Renal cortical epithelial cell (primary cell): ENCODE results near the gene MSH4. TPM values are rescaled to one million over a fixed set of nuclear protein-coding genes. Genes with fewer than 3 reads are reported as not detected.
"Not testable (repeated sequence)": the region's sequence is repeated elsewhere in the genome, so short reads cannot be mapped to it uniquely, and the experiment has no call there.

Experiments used
- DNase-seq: peaks from one replicate; pipeline ENCODE4 v3.0.0-alpha.2; 2011; ENCODE audit warnings: low read depth
- total RNA-seq: library from RNA; depleted of rRNA; stranded (reverse); fragments of >200 nt; gene quantifications from 2 replicates; pipeline ENCODE4 v1.2.3, GENCODE V29; 2014

The MSH4 gene
- 0.17 and 0.75 TPM in 2 replicates for total RNA-seq

GRCh38 chr1:75796376-75797272, at the start of gene MSH4:
TSS of gene MSH4 (plus strand) at chr1:75796882. CDS start at chr1:75796986, 104 bp downstream.
- no peak for DNase-seq

DNA sequence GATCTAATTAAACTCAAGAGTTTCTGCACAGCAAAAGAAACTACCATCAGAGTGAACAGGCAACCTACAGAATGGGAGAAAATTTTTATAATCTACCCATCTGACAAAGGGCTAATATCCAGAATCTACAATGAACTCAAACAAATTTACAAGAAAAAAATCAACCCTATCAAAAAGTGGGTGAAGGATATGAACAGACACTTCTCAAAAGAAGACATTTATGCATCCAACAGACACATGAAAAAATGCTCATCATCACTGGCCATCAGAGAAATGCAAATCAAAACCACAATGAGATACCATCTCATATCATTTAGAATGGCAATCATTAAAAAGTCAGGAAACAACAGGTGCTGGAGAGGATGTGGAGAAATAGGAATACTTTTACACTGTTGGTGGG, 39.5 kb upstream of the MSH4 start:
- not testable (repeated sequence) for DNase-seq

- DNase-seq, result not testable (repeated sequence)
These were observed 38.1 kb upstream of the MSH4 start for GRCh38 chr1:75758543-75758942.

GRCh38 chr1:75764057-75764655, 32.5 kb upstream of the MSH4 start:
- no peak for DNase-seq

GRCh38 chr1:75765697-75766355, 30.9 kb upstream of the MSH4 start:
- DNase-seq, result peak; percentile 66

GRCh38 chr1:75768016-75768415, 28.7 kb upstream of the MSH4 start:
- DNase-seq, result peak; percentile 18

DNA sequence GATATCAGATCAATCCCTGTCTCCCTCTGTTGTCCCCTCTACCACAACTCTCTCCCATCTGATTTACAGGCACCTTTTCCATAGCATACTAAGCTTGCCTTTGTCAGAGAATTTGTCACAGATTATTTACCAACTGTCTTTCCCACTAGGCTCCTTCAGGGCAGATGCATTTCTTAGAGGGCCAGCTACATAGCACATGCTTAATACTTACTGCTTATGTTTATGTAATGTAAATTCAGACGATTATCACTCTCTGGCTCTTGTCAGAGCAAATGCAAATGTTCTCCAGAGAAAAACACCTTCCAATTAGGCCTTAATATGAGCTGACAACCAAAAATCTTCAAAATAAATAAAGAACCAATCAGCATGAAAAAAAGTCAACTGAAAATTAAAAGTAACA, 25.9 kb upstream of the MSH4 start:
- no peak for DNase-seq

- no peak for DNase-seq
These were observed 24.7 kb upstream of the MSH4 start for GRCh38 chr1:75771978-75772377.

GRCh38 chr1:75777812-75778211, 18.9 kb upstream of the MSH4 start:
- DNase-seq, result not testable (repeated sequence)

DNA sequence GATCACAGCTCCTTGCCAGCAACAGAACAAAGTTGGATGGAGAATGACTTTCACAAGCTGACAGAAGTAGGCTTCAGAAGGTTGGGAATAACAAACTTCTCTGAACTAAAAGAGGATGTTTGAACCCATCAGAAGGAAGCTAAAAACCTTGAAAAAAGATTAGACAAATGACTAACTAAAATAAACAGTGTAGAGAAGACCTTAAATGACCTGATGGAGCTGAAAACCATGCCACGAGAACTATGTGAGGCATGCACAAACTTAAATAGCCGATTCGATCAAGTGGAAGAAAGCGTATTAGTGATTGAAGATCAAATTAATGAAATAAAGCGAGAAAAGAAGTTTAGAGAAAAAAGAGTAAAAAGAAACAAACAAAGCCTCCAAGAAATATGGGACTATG, 18.0 kb upstream of the MSH4 start:
- DNase-seq, result not testable (repeated sequence)

GRCh38 chr1:75780183-75780582, 16.5 kb upstream of the MSH4 start:
- DNase-seq, result not testable (repeated sequence)

DNA sequence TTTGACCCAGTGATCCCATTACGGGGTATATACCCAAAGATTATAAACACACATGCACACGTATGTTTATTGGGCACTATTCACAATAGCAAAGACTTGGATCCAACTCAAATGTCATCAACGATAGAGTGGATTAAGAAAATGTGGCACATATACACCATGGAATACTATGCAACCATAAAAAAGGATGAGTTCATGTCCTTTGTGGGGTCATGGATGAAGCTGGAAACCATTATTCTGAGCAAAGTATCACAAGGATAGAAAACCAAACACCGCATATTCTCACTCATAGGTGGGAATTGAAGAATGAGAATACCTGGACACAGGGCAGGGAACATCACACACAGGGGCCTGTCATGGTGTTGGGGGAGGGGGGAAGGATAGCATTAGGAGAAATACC, 12.8 kb upstream of the MSH4 start:
- not testable (repeated sequence) for DNase-seq

GRCh38 chr1:75785320-75785982, 11.2 kb upstream of the MSH4 start:
- DNase-seq, result no peak

DNA sequence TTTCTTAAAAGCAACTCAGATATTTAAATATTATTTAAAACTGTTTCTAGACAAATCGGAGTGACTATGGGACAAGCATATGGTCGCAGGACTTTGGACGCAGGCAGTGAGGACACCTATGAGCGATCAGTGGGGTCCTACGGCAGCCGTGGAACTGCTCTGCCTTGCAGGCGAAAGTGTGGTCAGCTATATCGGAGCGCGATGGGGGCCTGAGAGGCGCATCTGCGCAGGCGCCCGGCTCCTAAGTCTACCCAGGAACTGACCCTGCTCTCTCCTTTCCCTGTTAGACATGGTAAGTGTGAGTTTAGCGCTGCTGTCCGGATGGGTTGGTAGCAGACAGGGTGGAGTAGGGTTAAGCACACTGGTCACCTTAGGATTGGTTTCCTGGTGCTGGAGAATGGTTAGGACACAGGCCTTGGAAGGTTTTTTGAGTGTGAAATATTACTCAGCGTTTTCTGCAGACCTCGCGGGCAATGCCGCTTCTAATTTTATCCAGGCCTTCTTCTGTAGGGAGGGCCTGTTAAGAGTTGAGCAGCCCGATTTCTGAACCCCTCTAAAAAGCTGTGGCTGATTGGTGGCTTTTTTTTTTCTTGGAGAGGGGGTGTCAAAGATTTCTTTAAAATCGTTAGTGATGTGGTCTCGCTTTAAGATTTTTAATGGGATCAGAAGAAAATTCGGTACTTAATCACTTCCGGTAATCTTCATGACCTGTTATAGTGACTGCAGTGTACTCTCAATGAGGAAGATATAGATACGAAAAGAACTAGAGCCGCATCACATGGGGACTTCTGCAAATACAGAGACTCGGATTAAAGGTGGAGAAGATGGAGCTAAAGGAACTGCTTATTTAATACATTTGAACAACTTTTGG, 10.5 kb upstream of the MSH4 start, which contains the start of gene RABGGTB:
Gene RABGGTB, plus strand, starts transcription at position 274 of the 871 bp plus-strand sequence. Its CDS starts 16 bp downstream, at position 290.
- DNase-seq, result peak; percentile 91

GRCh38 chr1:75786901-75787493, 9.7 kb upstream of the MSH4 start:
- no peak for DNase-seq

DNA sequence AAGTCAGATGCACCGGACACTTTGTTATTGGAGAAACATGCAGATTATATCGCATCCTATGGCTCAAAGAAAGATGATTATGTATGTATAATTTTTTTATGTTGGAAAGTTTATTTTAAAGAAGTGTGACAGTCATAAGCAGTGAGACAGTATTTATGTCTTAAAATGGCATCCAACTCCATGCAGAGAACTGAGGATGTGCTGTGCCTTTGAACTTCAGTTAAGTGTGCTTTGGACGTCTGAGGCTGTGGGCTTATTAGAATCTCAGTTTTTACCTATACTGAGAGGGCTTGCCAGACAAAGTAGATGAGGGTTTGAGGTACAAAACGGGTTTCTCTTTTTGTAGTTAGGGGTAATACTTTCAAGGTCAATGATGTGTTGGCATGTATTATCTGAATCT, 9.2 kb upstream of the MSH4 start:
- no peak for DNase-seq

DNA sequence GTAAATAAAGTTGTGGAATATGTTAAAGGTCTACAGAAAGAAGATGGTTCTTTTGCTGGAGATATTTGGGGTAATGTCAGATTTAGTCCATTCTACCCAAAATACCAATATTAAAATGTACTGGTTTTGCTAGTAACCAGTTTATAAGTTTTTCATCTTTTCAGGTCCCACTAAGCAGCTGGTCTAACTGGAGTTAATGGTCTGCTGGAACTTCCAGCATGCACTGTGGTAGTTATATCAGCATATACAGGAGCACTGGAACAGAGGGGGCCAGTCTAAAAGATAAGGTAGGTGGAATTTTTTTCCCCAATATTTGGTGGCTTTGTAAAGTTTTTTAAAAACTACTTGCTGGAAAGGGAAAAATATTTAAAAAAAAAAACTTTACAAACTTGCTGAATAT, 6.7 kb upstream of the MSH4 start:
- no peak for DNase-seq

- peak; percentile 78 for DNase-seq
These were observed 5.7 kb upstream of the MSH4 start for GRCh38 chr1:75791022-75791421.

DNA sequence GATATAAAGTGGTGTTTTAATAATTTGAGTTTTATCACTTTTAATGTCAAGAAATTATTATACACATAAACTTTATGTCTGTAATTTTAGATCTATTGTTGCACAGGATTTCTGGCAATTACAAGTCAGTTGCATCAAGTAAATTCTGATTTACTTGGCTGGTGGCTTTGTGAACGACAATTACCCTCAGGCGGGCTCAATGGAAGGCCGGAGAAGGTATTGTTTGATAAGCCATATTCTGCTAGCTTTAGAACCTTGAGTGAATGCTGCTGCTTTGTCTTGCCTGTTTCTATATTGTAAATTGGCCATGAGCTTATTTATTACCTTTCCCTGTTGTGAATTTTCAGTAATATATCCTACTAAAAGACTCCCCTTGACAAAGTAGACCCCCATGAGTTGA, 4.6 kb upstream of the MSH4 start:
- DNase-seq, result no peak

GRCh38 chr1:75794382-75794781, 2.3 kb upstream of the MSH4 start:
- DNase-seq, result no peak
